ENCODE results near the gene CSAG2.
"Not testable (repeated sequence)": the region's sequence is repeated elsewhere in the genome, so short reads cannot be mapped to it uniquely, and the experiment has no call there.

GRCh38 chrX:152754871-152755270, 45.8 kb upstream of the CSAG2 start:
- not testable (repeated sequence) for TF ChIP-seq CTCF (conservative IDR thresholded peaks at IDR 0.05 in 1 of 2, IDR thresholded peaks at IDR 0.05 in 1 of 2; ENCODE audit: extremely low read depth in 1 of 2, insufficient read depth in 1 of 2, low read depth in 1 of 2, low read length in 2 of 2); EZH2 (IDR thresholded peaks at IDR 0.05; ENCODE audit: borderline replicate concordance, low read length)
